NB4 (cell line): ENCODE measurements around the gene LZTS3.

Experiments used
- CTCF ChIP-seq: IDR thresholded peaks from one replicate; pipeline ENCODE4 v1.5.1; 2012; ENCODE audit warnings: low read depth, low read length
- MYC ChIP-seq: IDR thresholded peaks from 2 replicates; pipeline ENCODE4 v1.6.1; 2011; ENCODE audit warnings: low read depth, low read length
- POLR2A ChIP-seq: IDR thresholded peaks from 2 replicates; pipeline ENCODE4 v1.6.1; 2011; ENCODE audit warnings: mild to moderate bottlenecking; ENCODE audit not compliant: insufficient read length; ENCODE audit errors: extremely low read depth
- TF ChIP-seq, protein P1 (sequence below): IDR thresholded peaks from 2 replicates; pipeline ENCODE4 v1.6.1; 2011; ENCODE audit warnings: low read depth, low read length

DNA sequence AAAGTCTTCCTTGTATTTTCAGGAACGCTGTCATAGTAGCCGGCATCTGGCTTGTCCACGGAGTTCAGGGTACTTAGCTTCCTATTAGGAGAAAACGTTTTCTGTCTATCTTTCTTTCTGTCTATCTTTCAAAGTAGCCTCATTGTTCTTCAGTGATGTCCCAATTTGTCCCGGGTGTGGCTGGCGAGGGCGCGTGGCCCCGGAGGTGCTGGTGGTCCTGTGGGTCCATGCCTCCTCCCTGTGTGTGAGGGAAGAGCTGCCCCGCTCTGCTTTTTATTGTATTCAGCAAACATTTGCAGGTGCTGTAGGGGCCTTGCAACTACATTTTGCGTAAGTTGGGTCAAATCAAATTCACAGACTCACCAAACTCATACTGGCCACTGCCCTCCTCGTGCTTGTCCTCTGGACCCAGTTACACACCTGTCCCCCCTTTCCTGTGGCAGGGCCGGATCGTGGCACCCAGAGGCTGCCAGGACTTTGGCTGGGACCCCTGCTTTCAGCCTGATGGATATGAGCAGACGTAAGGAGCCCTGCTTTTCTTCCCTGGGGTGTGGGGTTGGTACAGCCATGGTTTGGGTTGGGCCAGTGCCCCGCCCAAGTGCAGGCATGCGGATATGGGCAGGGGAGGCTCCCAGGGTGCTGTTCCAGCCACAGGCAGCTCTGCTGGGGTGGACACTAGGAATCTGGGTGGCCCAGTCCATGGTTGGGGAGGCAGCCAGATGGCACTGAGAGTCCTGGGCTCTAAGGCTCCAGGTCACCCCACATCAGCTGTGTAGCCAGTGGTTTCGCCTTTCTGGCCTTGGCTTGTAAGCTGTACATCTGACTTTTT is 48.3 kb upstream of the LZTS3 start:
- TF ChIP-seq CTCF (no peak), POLR2A (no peak), MYC (no peak)
- TF ChIP-seq, protein P1, sequence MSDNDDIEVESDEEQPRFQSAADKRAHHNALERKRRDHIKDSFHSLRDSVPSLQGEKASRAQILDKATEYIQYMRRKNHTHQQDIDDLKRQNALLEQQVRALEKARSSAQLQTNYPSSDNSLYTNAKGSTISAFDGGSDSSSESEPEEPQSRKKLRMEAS = no peak
